ENCODE results near the gene TTLL7. TPM values are rescaled to one million over a fixed set of nuclear protein-coding genes. Genes with fewer than 3 reads are reported as not detected.

TTLL7 gene
- total and polyA plus RNA-seq, 2 experiments from 2014 or later: 4.1 to 6.7 TPM

- TF ChIP-seq EZH2phosphoT487 (IDR thresholded peaks at IDR 0.05; ENCODE audit: unreplicated experiment) (no peak), JUNB (IDR thresholded peaks at IDR 0.05; ENCODE audit: unreplicated experiment) (no peak), STAT1 (IDR thresholded peaks at IDR 0.05; ENCODE audit: unreplicated experiment) (no peak), CTCF (conservative IDR thresholded peaks at IDR 0.05; ENCODE audit: low read depth in 2 of 2) (no peak), ZNF114 (CRISPR knock-in tag; IDR thresholded peaks at IDR 0.05) (no peak), NANOG (IDR thresholded peaks at IDR 0.05; ENCODE audit: borderline replicate concordance) (no peak)
Observed at GRCh38 chr1:83832194-83832593, 166.7 kb downstream of the TTLL7 start (continued).

GRCh38 chr1:83829106-83829505, 169.8 kb downstream of the TTLL7 start:
- Histone ChIP-seq H3K36me3 (ENCODE audit: insufficient read depth) (no peaks in the 10 kb centered on the region), H4K20me1 (replicated peaks; ENCODE audit: insufficient read depth) (no peaks in the 10 kb centered on the region), H3K4me3 (no peak overlapping the region), H3K27me3 (ENCODE audit: insufficient read depth) (no peaks in the 10 kb centered on the region), H2AFZ (no peak overlapping the region), H3K9me2 (ENCODE audit: insufficient read depth) (0 out of 2 replicates have a peak, but pooled peaks cover 7% of the 10 kb centered on the region), H3K27ac (ENCODE audit: low read depth) (no peak overlapping the region), H3K4me2 (no peak overlapping the region), H3F3A (replicated peaks; ENCODE audit: low read depth) (no peaks in the 10 kb centered on the region), H3K79me2 (replicated peaks; ENCODE audit: insufficient read depth) (no peaks in the 10 kb centered on the region), H3K4me1 (ENCODE audit: insufficient read depth) (no peaks in the 10 kb centered on the region)
- DNase-seq (ENCODE audit: low spot score) (no peak), ATAC-seq (no peak)
- Mint-ChIP-seq H3K36me3 (ENCODE audit: low read depth) (no peaks in the 10 kb centered on the region), H3K9me3 (no peaks in the 10 kb centered on the region; the same call in 2 of the 3 replicates), H3K4me3 (no peak overlapping the region), H3K27ac (no peak overlapping the region), H3K27me3 (ENCODE audit: insufficient read depth, low read depth, poor library complexity) (no peaks in the 10 kb centered on the region), H3K4me1 (0 out of 3 replicates have a peak, but pooled peaks cover 2% of the 10 kb centered on the region)
- TF ChIP-seq EZH2phosphoT487 (IDR thresholded peaks at IDR 0.05; ENCODE audit: unreplicated experiment) (no peak), ZNF462 (CRISPR knock-in tag; IDR thresholded peaks at IDR 0.05) (no peak), POLR2AphosphoS5 (IDR thresholded peaks at IDR 0.05; ENCODE audit: low read depth) (no peak), JUNB (IDR thresholded peaks at IDR 0.05; ENCODE audit: unreplicated experiment) (no peak), ETS1 (IDR thresholded peaks at IDR 0.05) (no peak), REST (IDR thresholded peaks at IDR 0.05; ENCODE audit: unreplicated experiment) (no peak), CTCF (conservative IDR thresholded peaks at IDR 0.05; ENCODE audit: low read depth in 2 of 2) (no peak)

All from GM23338 (cell line).